Subcutaneous adipose tissue (tissue), 4 donors: ENCODE measurements around the gene RREB1. TPM values are rescaled to one million over a fixed set of nuclear protein-coding genes. Genes with fewer than 3 reads are reported as not detected.

Source experiments
- total RNA-seq, 4 donors: library from RNA; depleted of rRNA; stranded (reverse); fragments of >200 nt; gene quantifications; one replicate each; pipeline ENCODE4 v1.1.0, GENCODE V29; 2016
- TF ChIP-seq, protein P1 (sequence below): fragments of 450-650 bp; IDR thresholded peaks from one replicate; pipeline ENCODE4 v1.5.1; 2016; ENCODE audit warnings: low read depth, mild to moderate bottlenecking, control low read depth, antibody characterized with exemption, moderate library complexity

RREB1 gene
- total RNA-seq, 4 donors from 2014 or later, result 33.0 to 61.0 (median 40.5) TPM

DNA sequence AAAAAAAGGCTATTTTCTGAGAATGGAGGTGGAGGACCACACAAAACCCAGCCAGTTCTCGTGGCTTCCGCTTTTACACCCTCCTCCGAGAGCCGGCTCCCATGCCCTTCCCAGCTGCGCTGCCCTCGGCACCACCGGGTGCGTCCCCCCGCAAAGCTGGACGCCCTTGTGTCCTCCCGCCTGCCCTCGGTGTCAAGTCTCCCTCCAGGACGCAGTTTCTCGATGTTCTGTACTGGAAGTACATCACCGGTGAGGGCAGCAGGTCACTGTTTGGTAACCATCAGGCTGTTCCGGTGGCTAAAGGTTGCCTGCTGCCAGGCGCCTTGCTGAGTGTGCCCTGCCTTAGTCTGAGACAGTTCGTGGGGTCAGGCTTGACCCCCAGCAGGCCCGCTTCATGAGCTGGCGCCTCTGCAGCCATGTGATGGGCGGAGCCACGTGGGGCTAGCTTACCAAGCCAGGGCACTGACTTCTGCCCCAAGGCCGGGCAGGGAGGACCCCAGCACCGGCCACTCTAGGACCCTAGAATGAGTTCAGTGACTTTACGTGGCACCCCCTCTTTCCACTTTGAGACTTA, 34.6 kb downstream of the RREB1 start:
- TF ChIP-seq, protein P1, sequence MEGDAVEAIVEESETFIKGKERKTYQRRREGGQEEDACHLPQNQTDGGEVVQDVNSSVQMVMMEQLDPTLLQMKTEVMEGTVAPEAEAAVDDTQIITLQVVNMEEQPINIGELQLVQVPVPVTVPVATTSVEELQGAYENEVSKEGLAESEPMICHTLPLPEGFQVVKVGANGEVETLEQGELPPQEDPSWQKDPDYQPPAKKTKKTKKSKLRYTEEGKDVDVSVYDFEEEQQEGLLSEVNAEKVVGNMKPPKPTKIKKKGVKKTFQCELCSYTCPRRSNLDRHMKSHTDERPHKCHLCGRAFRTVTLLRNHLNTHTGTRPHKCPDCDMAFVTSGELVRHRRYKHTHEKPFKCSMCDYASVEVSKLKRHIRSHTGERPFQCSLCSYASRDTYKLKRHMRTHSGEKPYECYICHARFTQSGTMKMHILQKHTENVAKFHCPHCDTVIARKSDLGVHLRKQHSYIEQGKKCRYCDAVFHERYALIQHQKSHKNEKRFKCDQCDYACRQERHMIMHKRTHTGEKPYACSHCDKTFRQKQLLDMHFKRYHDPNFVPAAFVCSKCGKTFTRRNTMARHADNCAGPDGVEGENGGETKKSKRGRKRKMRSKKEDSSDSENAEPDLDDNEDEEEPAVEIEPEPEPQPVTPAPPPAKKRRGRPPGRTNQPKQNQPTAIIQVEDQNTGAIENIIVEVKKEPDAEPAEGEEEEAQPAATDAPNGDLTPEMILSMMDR, result no peak

DNA sequence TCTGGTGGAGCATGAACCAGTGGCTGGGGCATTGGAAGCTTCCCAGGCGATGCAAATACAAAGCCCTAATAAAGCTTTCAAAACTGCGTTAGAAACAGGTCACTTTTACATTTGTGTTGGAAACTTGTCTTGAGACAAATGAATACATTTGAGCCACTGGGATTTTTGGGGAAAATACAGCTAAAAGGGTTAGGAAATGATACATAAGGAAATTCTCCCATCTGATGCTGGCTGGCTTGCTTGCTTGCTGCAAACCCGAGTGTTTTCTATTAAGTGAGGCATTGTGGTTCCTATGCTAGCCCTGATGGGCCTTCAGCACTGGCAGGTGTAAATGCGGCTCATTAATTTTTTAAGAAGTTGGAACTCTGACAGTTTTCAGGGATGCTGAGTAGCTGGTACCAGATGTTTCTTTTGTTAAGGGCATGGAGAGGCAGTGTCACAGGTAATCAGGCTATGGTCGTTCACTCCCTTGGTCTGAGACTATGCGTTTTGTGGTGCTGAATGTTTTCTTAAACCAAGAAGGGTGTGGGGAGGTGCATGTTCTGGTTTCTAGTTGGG, 35.2 kb downstream of the RREB1 start:
- TF ChIP-seq, protein P1, result no peak

DNA sequence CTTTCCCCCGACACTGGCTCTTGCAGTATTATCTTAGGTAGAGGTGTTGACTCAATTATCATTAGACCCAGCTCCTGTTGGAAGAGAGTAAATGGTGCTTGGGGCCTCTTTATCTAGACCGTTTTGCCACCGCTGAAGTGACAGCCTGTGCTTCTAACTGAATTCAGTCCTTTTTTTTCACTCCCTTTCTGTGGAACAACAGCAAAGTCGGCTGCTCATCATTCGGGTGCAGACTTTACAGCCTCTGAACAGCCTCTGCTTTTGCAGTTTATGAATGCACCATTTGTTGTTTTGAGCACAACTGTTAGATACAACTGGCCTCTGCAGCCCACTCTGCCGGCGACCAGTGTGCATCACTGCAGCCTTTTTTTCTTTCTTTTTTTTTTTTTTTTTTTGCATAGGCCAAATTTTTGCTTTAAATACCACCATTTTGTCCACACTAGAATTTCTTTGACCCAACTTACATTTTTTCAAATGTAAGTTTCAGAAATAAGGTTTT, 35.8 kb downstream of the RREB1 start:
- TF ChIP-seq, protein P1, result no peak

DNA sequence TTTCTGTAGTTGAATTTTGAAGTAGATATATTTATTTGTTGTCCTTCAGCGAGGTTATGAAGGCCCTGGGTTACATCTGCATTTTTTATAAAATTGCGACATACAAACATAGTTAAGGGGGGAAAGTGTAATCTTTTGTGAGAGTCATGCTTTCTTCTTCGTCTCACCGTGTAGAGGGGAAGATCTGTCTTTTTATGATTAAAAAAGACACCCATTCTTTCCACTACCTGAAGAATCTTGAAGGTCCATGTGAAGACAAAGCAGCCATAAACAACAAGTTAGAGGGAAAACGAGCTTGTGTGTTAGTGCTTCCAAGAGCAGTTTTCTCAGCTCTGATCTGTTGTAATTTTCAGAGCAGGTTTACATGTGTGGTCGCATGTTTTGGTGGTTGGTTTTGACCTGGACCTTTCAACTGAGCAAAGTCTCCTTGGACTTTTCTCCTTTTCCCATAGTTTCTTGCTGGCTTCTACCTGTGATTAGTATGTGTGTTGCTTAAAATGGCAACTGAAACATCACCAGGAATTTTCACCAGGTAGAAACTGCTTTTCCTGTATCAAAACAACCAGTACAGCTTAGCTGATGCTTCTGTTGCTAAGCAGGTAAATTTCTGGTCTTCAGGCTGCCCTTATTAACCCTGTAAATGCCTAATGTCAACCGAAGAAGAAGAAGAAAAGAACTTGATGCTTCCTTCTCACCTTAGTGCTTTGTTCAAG, 37.3 kb downstream of the RREB1 start:
- TF ChIP-seq, protein P1, result no peak

DNA sequence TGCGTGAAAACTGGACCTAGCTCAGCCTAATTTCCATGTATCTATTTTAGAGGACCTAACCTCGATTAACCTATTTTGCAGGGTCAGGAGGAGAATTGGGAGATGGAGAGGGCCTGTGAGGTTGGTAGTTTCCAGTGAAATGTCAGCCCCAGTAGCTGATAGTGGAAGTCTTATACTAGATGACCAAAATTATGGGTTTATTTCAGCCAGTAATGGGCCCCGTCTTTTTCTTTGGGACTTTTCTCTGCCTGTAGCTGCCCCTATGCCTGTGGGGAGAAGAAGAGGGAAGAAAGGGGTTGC, 37.8 kb downstream of the RREB1 start:
- TF ChIP-seq, protein P1, result no peak

DNA sequence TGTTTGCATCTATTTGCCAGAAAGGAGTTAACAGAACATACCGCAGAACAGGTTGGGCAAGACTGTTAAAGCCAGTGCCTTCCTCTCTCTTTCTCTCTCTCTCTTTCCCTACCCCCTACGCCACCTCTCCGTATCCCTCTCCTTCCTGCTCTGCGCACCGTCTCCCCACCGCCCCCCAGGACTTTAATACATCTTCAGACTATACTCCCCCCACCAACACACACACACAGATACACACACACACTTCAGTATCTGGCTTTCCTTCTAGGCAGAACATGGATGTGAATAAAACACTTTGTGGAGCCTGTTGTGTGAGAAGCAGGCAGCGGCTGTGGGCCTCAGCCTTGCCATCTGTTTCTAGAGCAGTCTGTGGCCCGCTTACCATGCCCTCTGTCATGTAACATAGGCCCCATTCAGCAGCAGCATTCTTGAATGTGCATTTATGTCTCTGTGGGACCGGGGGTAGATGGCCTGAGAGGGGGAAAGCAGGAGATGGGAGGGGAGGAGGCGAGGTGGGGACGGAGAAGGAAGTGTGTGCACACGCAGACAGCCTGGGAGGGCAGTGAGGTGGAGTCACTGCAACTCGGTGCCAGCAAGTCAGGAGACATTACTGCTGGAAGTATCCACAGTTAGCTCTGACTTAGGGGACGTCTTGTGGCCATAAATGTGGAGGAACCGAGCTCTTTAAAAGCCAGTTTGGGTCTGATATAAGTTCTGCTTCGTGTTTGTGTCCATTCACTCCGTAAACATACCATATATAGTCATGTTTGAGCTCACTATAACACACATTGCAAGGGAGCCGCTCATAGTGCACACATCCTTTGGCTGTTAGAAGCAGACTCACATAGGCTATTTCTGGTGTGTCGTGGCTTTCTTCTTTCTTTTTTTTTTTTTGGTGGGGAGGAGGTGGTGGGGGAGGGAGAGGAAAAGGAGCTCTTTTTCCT, 38.4 kb downstream of the RREB1 start:
- TF ChIP-seq, protein P1, result no peak
